COLO668 (cell line): ENCODE results near the gene GPRC5C.
A peak's percentile ranks its signal among the peaks of the same experiment; 100 is the strongest.

Experiments used
- DNase-seq: peaks from one replicate; lab custom pipeline; 2025; ENCODE audit not compliant: unreplicated experiment; lab: John Stamatoyannopoulos, UW

Gene GPRC5C

GRCh38 chr17:74432424-74432690, 469 bp downstream of the GPRC5C start:
- peak; percentile 42 for DNase-seq

DNA sequence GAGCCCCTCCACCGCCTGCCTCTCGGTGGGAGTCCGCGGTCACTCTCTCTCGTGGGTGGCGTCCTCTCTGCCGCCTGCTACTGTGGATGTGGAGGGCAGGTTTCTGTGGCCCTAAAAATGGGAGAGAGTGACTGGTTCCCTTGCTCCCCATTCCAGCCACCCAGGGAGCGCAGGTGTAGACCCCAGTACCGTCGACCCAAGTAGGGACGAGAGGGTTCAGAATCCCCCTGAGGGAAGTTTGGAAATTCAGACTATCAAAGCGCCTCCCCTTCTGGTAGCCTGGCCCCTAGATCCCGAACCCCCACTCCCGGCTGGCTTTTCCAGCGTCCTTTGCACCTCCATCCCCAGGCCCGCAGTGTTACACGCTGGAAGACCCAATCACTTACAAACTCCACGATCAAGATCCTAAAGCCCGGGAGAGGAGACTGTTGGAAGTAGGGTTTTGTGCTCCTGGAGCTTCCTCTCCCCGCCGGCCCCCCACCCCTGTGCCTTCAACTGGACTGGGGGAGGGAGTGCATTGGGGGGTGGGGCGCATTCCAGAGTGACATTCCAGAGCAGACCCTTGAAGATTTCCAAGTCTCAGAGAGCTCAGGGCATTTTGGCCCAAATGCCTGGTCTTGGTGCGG, 991 bp downstream of the GPRC5C start:
- no peak for DNase-seq

GRCh38 chr17:74433421-74434121, 1.7 kb downstream of the GPRC5C start:
- DNase-seq: no peak

- DNase-seq: no peak
Observed at GRCh38 chr17:74435775-74436359, 4.0 kb downstream of the GPRC5C start.

DNA sequence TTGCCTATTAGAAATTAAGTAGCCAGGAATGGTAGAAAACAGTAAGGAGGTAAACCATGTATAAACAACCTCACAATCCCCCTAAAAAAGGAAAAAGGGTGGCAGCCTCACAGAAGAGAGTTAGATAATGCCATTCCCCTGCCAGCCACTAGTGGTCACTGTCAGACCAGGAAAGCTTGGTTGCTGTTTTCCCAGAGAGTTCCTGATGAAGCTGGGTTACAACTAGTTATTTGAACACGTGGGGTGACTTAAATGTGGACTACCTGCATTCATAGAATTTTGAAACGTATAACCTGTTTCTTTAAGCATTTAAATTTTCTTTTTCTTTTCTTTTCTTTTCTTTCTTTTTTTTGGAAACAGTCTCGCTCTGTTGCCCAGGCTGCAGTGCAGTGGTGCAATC, 5.8 kb downstream of the GPRC5C start:
- DNase-seq: no peak

DNA sequence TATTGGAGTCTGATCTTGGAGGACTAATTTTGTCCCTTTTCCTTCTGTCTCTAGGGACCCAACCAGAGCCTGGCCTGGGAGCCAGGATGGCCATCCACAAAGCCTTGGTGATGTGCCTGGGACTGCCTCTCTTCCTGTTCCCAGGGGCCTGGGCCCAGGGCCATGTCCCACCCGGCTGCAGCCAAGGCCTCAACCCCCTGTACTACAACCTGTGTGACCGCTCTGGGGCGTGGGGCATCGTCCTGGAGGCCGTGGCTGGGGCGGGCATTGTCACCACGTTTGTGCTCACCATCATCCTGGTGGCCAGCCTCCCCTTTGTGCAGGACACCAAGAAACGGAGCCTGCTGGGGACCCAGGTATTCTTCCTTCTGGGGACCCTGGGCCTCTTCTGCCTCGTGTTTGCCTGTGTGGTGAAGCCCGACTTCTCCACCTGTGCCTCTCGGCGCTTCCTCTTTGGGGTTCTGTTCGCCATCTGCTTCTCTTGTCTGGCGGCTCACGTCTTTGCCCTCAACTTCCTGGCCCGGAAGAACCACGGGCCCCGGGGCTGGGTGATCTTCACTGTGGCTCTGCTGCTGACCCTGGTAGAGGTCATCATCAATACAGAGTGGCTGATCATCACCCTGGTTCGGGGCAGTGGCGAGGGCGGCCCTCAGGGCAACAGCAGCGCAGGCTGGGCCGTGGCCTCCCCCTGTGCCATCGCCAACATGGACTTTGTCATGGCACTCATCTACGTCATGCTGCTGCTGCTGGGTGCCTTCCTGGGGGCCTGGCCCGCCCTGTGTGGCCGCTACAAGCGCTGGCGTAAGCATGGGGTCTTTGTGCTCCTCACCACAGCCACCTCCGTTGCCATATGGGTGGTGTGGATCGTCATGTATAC, 8.0 kb downstream of the GPRC5C start:
- no peak for DNase-seq

GRCh38 chr17:74441537-74441936, 9.6 kb downstream of the GPRC5C start:
- no peak for DNase-seq

GRCh38 chr17:74442291-74442669, 10.4 kb downstream of the GPRC5C start:
- no peak for DNase-seq

GRCh38 chr17:74442670-74443515, 11.0 kb downstream of the GPRC5C start:
- DNase-seq: peak; percentile 85

DNA sequence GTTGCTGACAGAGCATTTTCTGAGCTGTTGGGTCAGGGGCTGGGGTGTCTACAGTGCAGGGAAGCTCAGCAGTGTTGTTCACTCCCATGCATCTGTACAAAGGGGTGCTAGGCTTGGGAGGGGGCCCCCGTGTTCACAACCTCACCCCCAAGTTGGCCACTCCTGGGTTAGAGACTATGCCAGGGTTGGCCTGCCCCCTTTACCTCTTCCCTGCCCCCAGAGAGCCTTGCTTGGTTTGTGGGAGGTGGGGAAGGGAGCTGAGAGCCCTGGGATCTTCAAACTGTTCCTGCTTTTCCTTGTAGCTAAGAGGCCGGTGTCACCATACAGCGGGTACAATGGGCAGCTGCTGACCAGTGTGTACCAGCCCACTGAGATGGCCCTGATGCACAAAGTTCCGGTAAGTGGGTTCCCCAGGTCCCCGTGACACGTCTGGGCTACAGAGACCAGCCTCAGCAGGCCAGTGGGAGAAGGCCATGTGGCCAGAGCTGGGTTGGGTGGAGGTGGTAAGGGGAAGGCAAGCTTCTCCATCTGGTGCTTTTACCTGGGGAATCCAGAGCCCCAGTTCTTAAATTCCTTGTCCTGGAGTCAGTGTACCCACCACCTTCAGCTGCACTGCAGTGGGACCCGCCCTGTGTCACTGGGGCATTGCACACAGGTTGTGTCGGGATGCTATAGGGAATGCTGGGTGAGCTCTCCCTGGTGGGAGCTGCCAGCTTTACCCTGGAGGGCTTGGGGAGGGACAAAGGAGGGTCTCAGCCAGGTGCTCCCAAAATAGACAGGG, 11.8 kb downstream of the GPRC5C start:
- no peak for DNase-seq

GRCh38 chr17:74444406-74444805, 12.5 kb downstream of the GPRC5C start:
- no peak for DNase-seq

GRCh38 chr17:74445158-74445557, 13.3 kb downstream of the GPRC5C start:
- no peak for DNase-seq

- DNase-seq: no peak
Observed at GRCh38 chr17:74446551-74447500, 14.9 kb downstream of the GPRC5C start.

GRCh38 chr17:74447628-74448159, 15.8 kb downstream of the GPRC5C start:
- DNase-seq: no peak

GRCh38 chr17:74448756-74449155, 16.9 kb downstream of the GPRC5C start:
- DNase-seq: no peak

- DNase-seq: no peak
Observed at GRCh38 chr17:74449306-74449705, 17.4 kb downstream of the GPRC5C start.

GRCh38 chr17:74449773-74450172, 17.9 kb downstream of the GPRC5C start:
- no peak for DNase-seq

DNA sequence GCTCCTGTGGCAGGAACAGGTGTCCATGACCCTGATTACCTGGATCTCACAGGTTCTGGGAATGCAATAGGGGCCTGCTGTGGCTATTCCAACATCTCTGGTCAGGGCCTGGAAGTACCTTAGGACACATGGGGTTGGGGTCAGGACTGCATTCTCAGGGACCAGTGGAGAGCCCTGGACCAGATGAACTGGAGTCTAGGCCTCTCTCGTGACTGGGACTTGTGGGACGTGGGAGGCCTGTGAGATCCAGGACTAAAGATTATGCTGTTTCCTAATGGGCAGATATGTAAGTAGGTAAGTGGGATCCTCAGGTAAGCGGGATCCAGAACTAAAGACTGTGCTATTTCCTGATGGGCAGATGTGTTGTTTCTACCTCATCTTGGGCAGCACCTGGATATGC, 18.3 kb downstream of the GPRC5C start:
- DNase-seq: no peak

- DNase-seq: no peak
Observed at GRCh38 chr17:74450925-74451403, 19.1 kb downstream of the GPRC5C start.
